Measurements from ENCODE around the gene SQSTM1.

- no peak for TF ChIP-seq ZNF717 (CRISPR knock-in tag; IDR thresholded peaks at IDR 0.05)
- TF ChIP-seq, protein P1, sequence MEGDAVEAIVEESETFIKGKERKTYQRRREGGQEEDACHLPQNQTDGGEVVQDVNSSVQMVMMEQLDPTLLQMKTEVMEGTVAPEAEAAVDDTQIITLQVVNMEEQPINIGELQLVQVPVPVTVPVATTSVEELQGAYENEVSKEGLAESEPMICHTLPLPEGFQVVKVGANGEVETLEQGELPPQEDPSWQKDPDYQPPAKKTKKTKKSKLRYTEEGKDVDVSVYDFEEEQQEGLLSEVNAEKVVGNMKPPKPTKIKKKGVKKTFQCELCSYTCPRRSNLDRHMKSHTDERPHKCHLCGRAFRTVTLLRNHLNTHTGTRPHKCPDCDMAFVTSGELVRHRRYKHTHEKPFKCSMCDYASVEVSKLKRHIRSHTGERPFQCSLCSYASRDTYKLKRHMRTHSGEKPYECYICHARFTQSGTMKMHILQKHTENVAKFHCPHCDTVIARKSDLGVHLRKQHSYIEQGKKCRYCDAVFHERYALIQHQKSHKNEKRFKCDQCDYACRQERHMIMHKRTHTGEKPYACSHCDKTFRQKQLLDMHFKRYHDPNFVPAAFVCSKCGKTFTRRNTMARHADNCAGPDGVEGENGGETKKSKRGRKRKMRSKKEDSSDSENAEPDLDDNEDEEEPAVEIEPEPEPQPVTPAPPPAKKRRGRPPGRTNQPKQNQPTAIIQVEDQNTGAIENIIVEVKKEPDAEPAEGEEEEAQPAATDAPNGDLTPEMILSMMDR (IDR thresholded peaks at IDR 0.05 in 2 of 3, conservative IDR thresholded peaks at IDR 0.05 in 1 of 3; ENCODE audit: insufficient read depth in 2 of 3, low read depth in 1 of 3, low read length in 3 of 3) = peak; percentile 6 to 27 (median 18); a peak in 2 of 6 replicates
Measured at GRCh38 chr5:179836225-179837019, 15.7 kb downstream of the SQSTM1 start.

Data from K562 (cell line).